GM12878 (cell line): ENCODE measurements around the gene RUNX3.

Experiments used
- TF ChIP-seq, protein P1 (sequence below): IDR thresholded peaks from 2 replicates; pipeline ENCODE4 v1.6.1; 2012; ENCODE audit warnings: improper control_type of control experiment, low read depth, low read length; ENCODE audit not compliant: insufficient replicate concordance
- TF ChIP-seq, protein P2 (sequence below), 3 experiments: IDR thresholded peaks in 2 of 3; conservative IDR thresholded peaks in 1 of 3; 2 replicates each; pipeline ENCODE4 v1.5.1; 2011; ENCODE audit warnings: low read depth in 3 of 3, low read length in 3 of 3, mild to moderate bottlenecking in 3 of 3, control low read depth in 2 of 3, moderate library complexity in 2 of 3, inconsistent platforms in 1 of 3, mixed read lengths in 1 of 3; ENCODE audit not compliant: control insufficient read depth in 2 of 3, insufficient read depth in 1 of 3; ENCODE audit errors: extremely low read depth in 1 of 3

DNA sequence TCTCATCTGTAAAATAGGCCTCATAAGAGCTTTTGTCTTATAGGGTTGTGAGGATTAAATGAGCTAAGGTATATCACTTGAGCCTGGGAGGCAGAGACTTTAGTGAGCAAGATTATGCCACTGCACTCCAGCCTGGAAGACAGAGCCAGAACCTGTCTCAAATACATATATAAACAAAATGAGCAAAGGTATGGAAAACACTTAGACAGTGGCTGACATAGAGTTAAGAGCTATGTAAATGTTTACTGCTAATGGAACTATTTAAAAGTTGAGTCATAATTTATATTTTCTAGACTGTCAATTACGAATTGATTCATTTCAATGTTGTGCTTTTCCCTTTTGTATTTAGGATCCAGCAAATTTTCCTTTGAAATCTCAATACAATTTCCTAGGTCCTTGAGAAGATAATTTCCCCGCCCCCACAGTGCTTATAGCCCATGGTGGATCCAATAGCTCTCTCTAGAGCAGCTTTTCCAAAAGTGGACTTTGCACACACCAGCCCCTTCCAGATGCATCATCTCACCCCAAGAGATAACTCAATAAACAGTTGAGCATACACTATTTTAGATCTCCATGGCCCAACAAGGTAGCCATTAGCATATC is 21.8 kb upstream of the RUNX3 start:
- TF ChIP-seq, protein P1, sequence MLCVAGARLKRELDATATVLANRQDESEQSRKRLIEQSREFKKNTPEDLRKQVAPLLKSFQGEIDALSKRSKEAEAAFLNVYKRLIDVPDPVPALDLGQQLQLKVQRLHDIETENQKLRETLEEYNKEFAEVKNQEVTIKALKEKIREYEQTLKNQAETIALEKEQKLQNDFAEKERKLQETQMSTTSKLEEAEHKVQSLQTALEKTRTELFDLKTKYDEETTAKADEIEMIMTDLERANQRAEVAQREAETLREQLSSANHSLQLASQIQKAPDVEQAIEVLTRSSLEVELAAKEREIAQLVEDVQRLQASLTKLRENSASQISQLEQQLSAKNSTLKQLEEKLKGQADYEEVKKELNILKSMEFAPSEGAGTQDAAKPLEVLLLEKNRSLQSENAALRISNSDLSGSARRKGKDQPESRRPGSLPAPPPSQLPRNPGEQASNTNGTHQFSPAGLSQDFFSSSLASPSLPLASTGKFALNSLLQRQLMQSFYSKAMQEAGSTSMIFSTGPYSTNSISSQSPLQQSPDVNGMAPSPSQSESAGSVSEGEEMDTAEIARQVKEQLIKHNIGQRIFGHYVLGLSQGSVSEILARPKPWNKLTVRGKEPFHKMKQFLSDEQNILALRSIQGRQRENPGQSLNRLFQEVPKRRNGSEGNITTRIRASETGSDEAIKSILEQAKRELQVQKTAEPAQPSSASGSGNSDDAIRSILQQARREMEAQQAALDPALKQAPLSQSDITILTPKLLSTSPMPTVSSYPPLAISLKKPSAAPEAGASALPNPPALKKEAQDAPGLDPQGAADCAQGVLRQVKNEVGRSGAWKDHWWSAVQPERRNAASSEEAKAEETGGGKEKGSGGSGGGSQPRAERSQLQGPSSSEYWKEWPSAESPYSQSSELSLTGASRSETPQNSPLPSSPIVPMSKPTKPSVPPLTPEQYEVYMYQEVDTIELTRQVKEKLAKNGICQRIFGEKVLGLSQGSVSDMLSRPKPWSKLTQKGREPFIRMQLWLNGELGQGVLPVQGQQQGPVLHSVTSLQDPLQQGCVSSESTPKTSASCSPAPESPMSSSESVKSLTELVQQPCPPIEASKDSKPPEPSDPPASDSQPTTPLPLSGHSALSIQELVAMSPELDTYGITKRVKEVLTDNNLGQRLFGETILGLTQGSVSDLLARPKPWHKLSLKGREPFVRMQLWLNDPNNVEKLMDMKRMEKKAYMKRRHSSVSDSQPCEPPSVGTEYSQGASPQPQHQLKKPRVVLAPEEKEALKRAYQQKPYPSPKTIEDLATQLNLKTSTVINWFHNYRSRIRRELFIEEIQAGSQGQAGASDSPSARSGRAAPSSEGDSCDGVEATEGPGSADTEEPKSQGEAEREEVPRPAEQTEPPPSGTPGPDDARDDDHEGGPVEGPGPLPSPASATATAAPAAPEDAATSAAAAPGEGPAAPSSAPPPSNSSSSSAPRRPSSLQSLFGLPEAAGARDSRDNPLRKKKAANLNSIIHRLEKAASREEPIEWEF: no peak
- TF ChIP-seq, protein P2, sequence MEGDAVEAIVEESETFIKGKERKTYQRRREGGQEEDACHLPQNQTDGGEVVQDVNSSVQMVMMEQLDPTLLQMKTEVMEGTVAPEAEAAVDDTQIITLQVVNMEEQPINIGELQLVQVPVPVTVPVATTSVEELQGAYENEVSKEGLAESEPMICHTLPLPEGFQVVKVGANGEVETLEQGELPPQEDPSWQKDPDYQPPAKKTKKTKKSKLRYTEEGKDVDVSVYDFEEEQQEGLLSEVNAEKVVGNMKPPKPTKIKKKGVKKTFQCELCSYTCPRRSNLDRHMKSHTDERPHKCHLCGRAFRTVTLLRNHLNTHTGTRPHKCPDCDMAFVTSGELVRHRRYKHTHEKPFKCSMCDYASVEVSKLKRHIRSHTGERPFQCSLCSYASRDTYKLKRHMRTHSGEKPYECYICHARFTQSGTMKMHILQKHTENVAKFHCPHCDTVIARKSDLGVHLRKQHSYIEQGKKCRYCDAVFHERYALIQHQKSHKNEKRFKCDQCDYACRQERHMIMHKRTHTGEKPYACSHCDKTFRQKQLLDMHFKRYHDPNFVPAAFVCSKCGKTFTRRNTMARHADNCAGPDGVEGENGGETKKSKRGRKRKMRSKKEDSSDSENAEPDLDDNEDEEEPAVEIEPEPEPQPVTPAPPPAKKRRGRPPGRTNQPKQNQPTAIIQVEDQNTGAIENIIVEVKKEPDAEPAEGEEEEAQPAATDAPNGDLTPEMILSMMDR (IDR thresholded peaks at IDR 0.05 in 2 of 3, conservative IDR thresholded peaks at IDR 0.05 in 1 of 3; ENCODE audit: control insufficient read depth in 2 of 3, extremely low read depth in 1 of 3, insufficient read depth in 1 of 3, low read depth in 3 of 3, low read length in 3 of 3): no peak
